ENCODE measurements around the gene KCNG2.

KCNG2 gene

GRCh38 chr18:79896738-79897137 is 99.0 kb downstream of the KCNG2 start:
- H3K4me3 ChIP-seq (ENCODE audit: low read depth, low read length), result no peak overlapping the region
- CTCF ChIA-PET, result interaction anchor here (0.7 kb wide), 1 partner anchor 1379 kb away, joined by 5 read pairs; no protein-coding TSS in a partner anchor
- no peaks in the 10 kb centered on the region for H3K36me3 ChIP-seq (ENCODE audit: control insufficient read depth in 2 of 2, insufficient read depth in 1 of 2, low read length in 2 of 2)
- H3K9me3 ChIP-seq (ENCODE audit: control insufficient read depth, insufficient read depth, low read depth, low read length), result peaks cover 7% of the 10 kb centered on the region
- TF ChIP-seq HOXD13 (CRISPR knock-in tag; IDR thresholded peaks at IDR 0.05; ENCODE audit: borderline replicate concordance) (no peak), SETDB1 (IDR thresholded peaks at IDR 0.05; ENCODE audit: insufficient read length, low read length) (peak; percentile 93)
- POLR2A ChIA-PET, result no interaction called here
- H3K27ac ChIP-seq (ENCODE audit: extremely low read depth, low read depth, low read length), result no peak overlapping the region
- no peaks in the 10 kb centered on the region for H3K4me1 ChIP-seq (ENCODE audit: control insufficient read depth, insufficient read depth, low read length)

GRCh38 chr18:79897940-79898625 is 100.3 kb downstream of the KCNG2 start:
- CTCF ChIA-PET, result interaction anchor here (0.5 to 0.7 kb wide), 2 partner anchors 26 to 36 kb away, joined by 3 read pairs; no protein-coding TSS in a partner anchor

GRCh38 chr18:79898952-79899608 is 101.3 kb downstream of the KCNG2 start:
- ChIA-PET CTCF (interaction anchor here (0.7 kb wide), 1 partner anchor 35 kb away, joined by 3 read pairs; no protein-coding TSS in a partner anchor), POLR2A (no interaction called here)
- H3K9me3 ChIP-seq (ENCODE audit: control insufficient read depth, insufficient read depth, low read depth, low read length), result peaks cover 6% of the 10 kb centered on the region; the same call in 1 of the 2 replicates
- H3K27ac ChIP-seq (ENCODE audit: extremely low read depth, low read depth, low read length), result no peak overlapping the region
- H3K4me3 ChIP-seq (ENCODE audit: low read depth, low read length), result no peak overlapping the region
- H3K4me1 ChIP-seq (ENCODE audit: control insufficient read depth, insufficient read depth, low read length), result no peaks in the 10 kb centered on the region
- peaks cover 0 to 7% of the 10 kb centered on the region in 2 experiments; a peak in 1 of 3 replicates for H3K36me3 ChIP-seq (ENCODE audit: control insufficient read depth in 2 of 2, insufficient read depth in 1 of 2, low read length in 2 of 2)
- TF ChIP-seq ZNF280C (tag by site-specific recombination; IDR thresholded peaks at IDR 0.05) (no peak), ZNF266 (tag by site-specific recombination; IDR thresholded peaks at IDR 0.05; ENCODE audit: low read depth) (no peak), ZSCAN30 (tag by site-specific recombination; IDR thresholded peaks at IDR 0.05) (no peak), ZNF596 (tag by site-specific recombination; IDR thresholded peaks at IDR 0.05) (no peak), ZXDB (tag by site-specific recombination; IDR thresholded peaks at IDR 0.05) (no peak), ZNF707 (tag by site-specific recombination; IDR thresholded peaks at IDR 0.05) (no peak), ZNF521 (tag by site-specific recombination; IDR thresholded peaks at IDR 0.05) (no peak), ZNF510 (tag by site-specific recombination; IDR thresholded peaks at IDR 0.05; ENCODE audit: insufficient replicate concordance) (no peak), YY1 (tag by site-specific recombination; IDR thresholded peaks at IDR 0.05) (no peak), ZNF600 (tag by site-specific recombination; IDR thresholded peaks at IDR 0.05) (no peak), ZSCAN4 (tag by site-specific recombination; IDR thresholded peaks at IDR 0.05) (no peak)

More at GRCh38 chr18:79897940-79898625, 100.3 kb downstream of the KCNG2 start:
- Histone ChIP-seq H3K27ac (ENCODE audit: extremely low read depth, low read depth, low read length) (no peak overlapping the region), H3K9me3 (ENCODE audit: control insufficient read depth, insufficient read depth, low read depth, low read length) (peaks cover 6% of the 10 kb centered on the region; the same call in 1 of the 2 replicates), H3K36me3 (ENCODE audit: control insufficient read depth in 2 of 2, insufficient read depth in 1 of 2, low read length in 2 of 2) (peaks cover 0 to 3% of the 10 kb centered on the region in 2 experiments; a peak in 1 of 3 replicates), H3K4me3 (ENCODE audit: low read depth, low read length) (no peak overlapping the region), H3K4me1 (ENCODE audit: control insufficient read depth, insufficient read depth, low read length) (no peaks in the 10 kb centered on the region)
- TF ChIP-seq ZIC2 (tag by site-specific recombination; IDR thresholded peaks at IDR 0.05) (no peak), ZNF792 (tag by site-specific recombination; IDR thresholded peaks at IDR 0.05) (no peak), ZNF48 (tag by site-specific recombination; IDR thresholded peaks at IDR 0.05) (no peak), ZSCAN16 (tag by site-specific recombination; IDR thresholded peaks at IDR 0.05) (no peak), ZNF529 (tag by site-specific recombination; IDR thresholded peaks at IDR 0.05; ENCODE audit: insufficient replicate concordance) (no peak), ZNF701 (tag by site-specific recombination; IDR thresholded peaks at IDR 0.05) (no peak), ZNF585B (tag by site-specific recombination; IDR thresholded peaks at IDR 0.05) (no peak), ZNF837 (tag by site-specific recombination; IDR thresholded peaks at IDR 0.05) (no peak), ZNF677 (tag by site-specific recombination; IDR thresholded peaks at IDR 0.05) (no peak), GLI4 (tag by site-specific recombination; IDR thresholded peaks at IDR 0.05) (no peak), ZNF747 (tag by site-specific recombination; IDR thresholded peaks at IDR 0.05) (no peak), ZNF248 (tag by site-specific recombination; IDR thresholded peaks at IDR 0.05) (no peak), SP2 (tag by site-specific recombination; IDR thresholded peaks at IDR 0.05) (no peak), ZBTB1 (tag by site-specific recombination; IDR thresholded peaks at IDR 0.05) (no peak), ZNF555 (tag by site-specific recombination; conservative IDR thresholded peaks at IDR 0.05) (no peak), ZNF785 (tag by site-specific recombination; IDR thresholded peaks at IDR 0.05) (no peak), ZNF280D (tag by site-specific recombination; IDR thresholded peaks at IDR 0.05) (no peak), ZBTB17 (tag by site-specific recombination; IDR thresholded peaks at IDR 0.05) (no peak), ZNF274 (IDR thresholded peaks at IDR 0.05; ENCODE audit: low read length) (no peak), ZNF274 (tag by site-specific recombination; IDR thresholded peaks at IDR 0.05; ENCODE audit: borderline replicate concordance) (no peak)
- POLR2A ChIA-PET, result no interaction called here
